ENCODE data around the gene HMG20B.

DNA sequence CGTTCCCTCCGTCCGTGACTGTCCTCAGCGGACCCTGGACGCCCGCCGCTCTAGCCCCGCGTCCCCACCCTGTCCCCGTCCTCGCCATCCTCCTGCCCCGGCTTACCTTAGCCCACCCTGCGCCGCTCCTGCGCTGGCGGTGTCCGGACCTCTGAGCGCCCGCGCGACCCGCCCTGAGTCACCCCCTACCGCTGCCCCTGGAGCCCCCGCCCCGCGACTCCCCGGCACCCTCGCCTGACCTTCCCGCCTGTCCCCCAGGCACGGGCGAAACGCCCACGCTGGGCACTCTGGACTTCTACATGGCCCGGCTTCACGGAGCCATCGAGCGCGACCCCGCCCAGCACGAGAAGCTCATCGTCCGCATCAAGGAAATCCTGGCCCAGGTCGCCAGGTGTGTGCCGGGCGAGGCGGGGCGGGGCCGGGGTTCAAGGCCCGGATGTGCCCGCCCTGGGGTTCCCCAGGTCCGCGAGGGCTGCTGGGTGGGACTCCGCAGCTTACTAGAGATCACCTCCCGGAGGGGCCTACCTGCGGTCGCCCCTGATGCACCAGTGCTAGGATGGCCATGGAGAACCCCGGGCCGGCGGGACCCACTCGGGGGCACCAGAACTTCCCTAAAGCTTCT, 5.1 kb downstream of the HMG20B start:
- TF ChIP-seq EZH2 (IDR thresholded peaks at IDR 0.05; ENCODE audit: borderline replicate concordance, insufficient read depth, low read length, poor library complexity, severe bottlenecking) (no peak), EP300 (conservative IDR thresholded peaks at IDR 0.05; ENCODE audit: poor library complexity, severe bottlenecking) (no peak)
